Caco-2 (cell line): ENCODE measurements around the gene RIMKLA. TPM values are rescaled to one million over a fixed set of nuclear protein-coding genes. Genes with fewer than 3 reads are reported as not detected.
A peak's percentile ranks its signal among the peaks of the same experiment; 100 is the strongest.

Experiments used
- BruUV-seq: library from RNA; stranded (reverse); fragments of 400-500 nt; replicated peaks from 2 replicates; lab custom pipeline; 2021; lab: Mats Ljungman, UMichigan
- CTCF ChIA-PET: fragments of 300-600 bp; sonication (Branson Sonifier 250); formaldehyde crosslinking; loops from one replicate; lab custom pipeline; 2022; ENCODE audit warnings: antibody characterized with exemption; lab: Charles Lee
- POLR2A ChIA-PET: fragments of 300-600 bp; sonication (Branson Sonifier 250); formaldehyde crosslinking; loops from one replicate; lab custom pipeline; 2022; ENCODE audit warnings: antibody characterized with exemption; lab: Charles Lee
- DNase-seq, 2 experiments: peaks; one replicate each; pipeline versions ENCODE4 v3.0.0 to v3.0.0-alpha.2; 2020 to 2022
- H3K27me3 ChIP-seq: replicated peaks from 2 replicates; pipeline ENCODE4 v1.6.0; 2011; ENCODE audit warnings: low read length; ENCODE audit not compliant: control insufficient read depth, insufficient read depth
- H3K36me3 ChIP-seq: 2 replicates; pipeline ENCODE4 v1.5.1; 2011; ENCODE audit warnings: low read length; ENCODE audit not compliant: control insufficient read depth, insufficient read depth
- H3K4me1 ChIP-seq: fragments of 250-450 bp; sonication (Bioruptor Pico); 2 replicates; pipeline ENCODE4 v1.5.1; 2020; ENCODE audit warnings: mild to moderate bottlenecking
- H3K4me3 ChIP-seq: 2 replicates; pipeline ENCODE4 v1.5.1; 2011; ENCODE audit warnings: low read depth, mild to moderate bottlenecking, control low read depth, low read length
- H3K9me3 ChIP-seq: fragments of 250-450 bp; sonication (Bioruptor Pico); 2 replicates; pipeline ENCODE4 v1.5.1; 2020; ENCODE audit warnings: mild to moderate bottlenecking, moderate library complexity
- H3K27ac Mint-ChIP-seq: one replicate; pipeline ENCODE4 v1.8.0; 2022; ENCODE audit warnings: mixed read lengths; ENCODE audit not compliant: unreplicated experiment
- H3K27me3 Mint-ChIP-seq: one replicate; pipeline ENCODE4 v1.8.0; 2022; ENCODE audit warnings: mixed read lengths; ENCODE audit not compliant: insufficient read depth, unreplicated experiment
- H3K36me3 Mint-ChIP-seq: one replicate; pipeline ENCODE4 v1.8.0; 2022; ENCODE audit warnings: mild to moderate bottlenecking, mixed read lengths; ENCODE audit not compliant: insufficient read depth, unreplicated experiment
- H3K4me1 Mint-ChIP-seq: one replicate; pipeline ENCODE4 v1.8.0; 2022; ENCODE audit warnings: low read depth, mixed read lengths; ENCODE audit not compliant: unreplicated experiment
- H3K4me3 Mint-ChIP-seq: one replicate; pipeline ENCODE4 v1.8.0; 2022; ENCODE audit warnings: mild to moderate bottlenecking, moderate library complexity, mixed read lengths; ENCODE audit not compliant: unreplicated experiment
- H3K9me3 Mint-ChIP-seq: one replicate; pipeline ENCODE4 v1.8.0; 2022; ENCODE audit warnings: mixed read lengths; ENCODE audit not compliant: unreplicated experiment
- CTCF ChIP-seq, 2 experiments: fragments of 200-600 bp in 1 of 2; IDR thresholded peaks; 1 replicate in 1 of 2; 2 replicates in 1 of 2; pipeline versions ENCODE4 v1.5.1 to v1.8.0; 2011 to 2022; ENCODE audit warnings: antibody characterized with exemption in 1 of 2, control low read depth in 1 of 2, inconsistent platforms in 1 of 2, low read depth in 1 of 2, low read length in 1 of 2, mild to moderate bottlenecking in 1 of 2, moderate library complexity in 1 of 2; ENCODE audit not compliant: insufficient read depth in 1 of 2, severe bottlenecking in 1 of 2, unreplicated experiment in 1 of 2
- intact Hi-C: fragments of 100-400 bp; cut with micrococcal nuclease; formaldehyde crosslinking; loops from one replicate; pipeline ENCODE4 v1.10.0; 2022; ENCODE audit not compliant: unreplicated experiment
- total RNA-seq: library from RNA; stranded (reverse); gene quantifications from 2 replicates; pipeline ENCODE4 v1.2.3, GENCODE V29; 2022

RIMKLA gene
- total RNA-seq, 1 experiment from 2014 or later: 12.4 TPM

- BruUV-seq: no TSS peak
- ChIA-PET POLR2A (interaction anchor here (0.7 kb wide), 1 partner anchor 59 kb away, joined by 4 read pairs; no protein-coding TSS in a partner anchor), CTCF (no interaction called here)
- Mint-ChIP-seq H3K27me3 (no peaks in the 10 kb centered on the region), H3K9me3 (no peaks in the 10 kb centered on the region), H3K4me3 (no peak overlapping the region), H3K27ac (peak overlapping the region; percentile 37), H3K4me1 (peaks cover 28% of the 10 kb centered on the region), H3K36me3 (no peaks in the 10 kb centered on the region)
- peaks cover 9% of the 10 kb centered on the region; the same call in 1 of the 2 replicates for H3K4me1 ChIP-seq
- TF ChIP-seq CTCF (IDR thresholded peaks at IDR 0.05; ENCODE audit: insufficient read depth in 1 of 2, low read depth in 1 of 2, low read length in 1 of 2, severe bottlenecking in 1 of 2, unreplicated experiment in 1 of 2): no peak
- H3K9me3 ChIP-seq: no peaks in the 10 kb centered on the region
- no peak overlapping the region for H3K4me3 ChIP-seq
- intact Hi-C loops: no loop called here
- H3K27me3 ChIP-seq: no peaks in the 10 kb centered on the region
- H3K36me3 ChIP-seq: no peaks in the 10 kb centered on the region
- DNase-seq: no peak
Measured at GRCh38 chr1:42370876-42371549, 9.6 kb upstream of the RIMKLA start.

GRCh38 chr1:42372796-42373195, 7.8 kb upstream of the RIMKLA start:
- Mint-ChIP-seq H3K9me3 (no peaks in the 10 kb centered on the region), H3K27me3 (no peaks in the 10 kb centered on the region), H3K27ac (no peak overlapping the region), H3K36me3 (no peaks in the 10 kb centered on the region), H3K4me3 (no peak overlapping the region), H3K4me1 (peaks cover 28% of the 10 kb centered on the region)
- no peaks in the 10 kb centered on the region for H3K27me3 ChIP-seq
- BruUV-seq: no TSS peak
- CTCF ChIA-PET: no interaction called here
- no peaks in the 10 kb centered on the region for H3K9me3 ChIP-seq
- no peak overlapping the region for H3K4me3 ChIP-seq
- intact Hi-C loops: no loop called here
- DNase-seq: no peak
- POLR2A ChIA-PET: no interaction called here
- TF ChIP-seq CTCF (IDR thresholded peaks at IDR 0.05; ENCODE audit: insufficient read depth in 1 of 2, low read depth in 1 of 2, low read length in 1 of 2, severe bottlenecking in 1 of 2, unreplicated experiment in 1 of 2): no peak
- H3K36me3 ChIP-seq: no peaks in the 10 kb centered on the region
- peaks cover 9% of the 10 kb centered on the region; the same call in 1 of the 2 replicates for H3K4me1 ChIP-seq

DNA sequence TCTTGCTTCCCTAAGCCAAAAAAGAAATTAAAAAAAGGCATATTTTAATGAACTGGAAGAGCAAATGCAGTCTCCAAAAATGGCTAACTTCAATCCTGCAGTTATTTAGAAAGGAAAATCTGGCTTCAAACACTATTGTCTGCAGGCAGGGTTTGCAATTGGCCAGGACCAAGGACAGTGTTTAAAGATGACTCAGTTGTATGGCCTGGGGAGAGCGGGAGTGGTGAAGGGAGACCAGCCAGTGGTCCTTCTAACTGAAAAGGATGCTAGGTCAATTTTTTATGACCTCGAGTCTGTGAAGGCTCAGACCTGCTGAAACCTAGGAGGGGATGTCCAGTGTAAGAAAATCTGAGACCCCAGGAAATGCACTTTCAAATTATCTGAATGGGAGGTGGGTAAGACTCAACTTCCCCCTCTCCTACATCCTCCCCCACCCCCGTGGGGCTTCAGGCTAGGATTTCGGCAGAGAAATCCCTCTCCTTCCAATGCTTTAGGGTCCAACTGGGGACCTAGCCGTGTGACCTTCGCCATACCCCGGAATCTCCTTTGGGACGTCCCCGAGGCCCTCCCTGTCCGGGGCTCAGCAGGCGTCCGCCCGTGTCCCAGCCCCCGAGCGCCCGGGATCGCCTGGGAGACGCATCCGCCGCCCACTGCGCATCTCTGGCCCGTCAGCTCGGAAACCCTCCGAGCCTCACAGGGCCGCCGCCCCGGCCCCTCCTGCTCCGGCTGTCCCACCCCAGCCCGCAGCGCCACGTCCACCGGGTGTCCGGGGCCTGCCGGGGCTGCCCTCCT, 602 bp upstream of the RIMKLA start:
- no peak for TF ChIP-seq CTCF (IDR thresholded peaks at IDR 0.05; ENCODE audit: insufficient read depth in 1 of 2, low read depth in 1 of 2, low read length in 1 of 2, severe bottlenecking in 1 of 2, unreplicated experiment in 1 of 2)
- H3K36me3 Mint-ChIP-seq: no peaks in the 10 kb centered on the region
- H3K4me1 ChIP-seq: no peaks in the 10 kb centered on the region
- H3K9me3 Mint-ChIP-seq: no peaks in the 10 kb centered on the region
- no peaks in the 10 kb centered on the region for H3K27me3 Mint-ChIP-seq
- H3K4me3 ChIP-seq: peak overlapping the region; percentile 45
- CTCF ChIA-PET: no interaction called here
- POLR2A ChIA-PET: no interaction called here
- no peaks in the 10 kb centered on the region for H3K27me3 ChIP-seq
- no peaks in the 10 kb centered on the region for H3K9me3 ChIP-seq
- no peaks in the 10 kb centered on the region for H3K4me1 Mint-ChIP-seq
- BruUV-seq: no TSS peak
- H3K4me3 Mint-ChIP-seq: peak overlapping the region; percentile 72
- no peak overlapping the region for H3K27ac Mint-ChIP-seq
- intact Hi-C loops: loop anchor here (2.0 kb wide), 1 partner anchor 45 kb away; the partner anchor contains the start of gene FOXJ3
- H3K36me3 ChIP-seq: no peaks in the 10 kb centered on the region
- DNase-seq: peak; percentile 34 to 36
